Uterus (tissue), 2 donors: ENCODE results near the gene TMEM125.

Source experiments
- POLR2A ChIP-seq, 2 donors: fragments of 450-650 bp; IDR thresholded peaks; one replicate each; pipeline ENCODE4 v1.6.1; 2016; ENCODE audit warnings: antibody characterized with exemption in 2 of 2, mild to moderate bottlenecking in 1 of 2, moderate library complexity in 1 of 2
- TF ChIP-seq, protein P1 (sequence below), 4 experiments: fragments of 200-600 bp in 2 of 4; fragments of 450-650 bp in 2 of 4; sonication (generic) in 2 of 4; IDR thresholded peaks; one replicate each; pipeline ENCODE4 v1.5.1; 2016 to 2019; ENCODE audit warnings: antibody characterized with exemption in 4 of 4, mild to moderate bottlenecking in 2 of 4, moderate library complexity in 1 of 4

DNA sequence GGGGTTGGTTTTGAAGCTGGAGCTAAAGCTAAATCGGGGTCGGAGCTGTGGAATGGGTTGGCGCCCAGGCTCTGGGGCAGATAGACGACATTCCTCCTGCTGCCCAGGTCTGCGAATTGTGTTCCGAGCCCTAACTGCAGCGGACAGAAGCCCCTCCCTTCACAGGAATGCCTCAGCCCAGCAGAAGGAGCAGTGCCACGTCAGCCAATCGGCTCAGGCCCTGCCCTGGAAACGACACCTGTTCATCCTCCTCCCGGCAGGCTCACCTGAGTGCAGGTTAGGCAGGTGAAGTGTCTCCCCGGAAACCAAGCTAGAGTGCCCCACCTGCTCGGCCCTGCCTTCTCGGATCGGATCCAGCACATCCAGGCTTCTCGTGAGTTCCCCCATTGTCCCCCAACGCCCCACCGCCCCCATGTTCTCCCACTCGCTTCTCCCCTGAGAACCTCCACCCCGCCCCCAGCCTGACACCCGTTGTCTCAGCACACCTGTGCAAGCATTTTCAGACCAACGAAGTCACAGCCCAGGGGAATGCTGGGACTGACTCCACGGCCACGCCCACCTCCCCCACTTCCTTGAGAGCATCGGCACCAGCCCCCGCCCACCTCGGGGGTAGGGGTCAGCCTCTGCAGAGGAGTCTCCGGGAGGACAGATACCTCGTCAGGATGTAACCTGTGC, 775 bp downstream of the TMEM125 start:
- TF ChIP-seq, protein P1, sequence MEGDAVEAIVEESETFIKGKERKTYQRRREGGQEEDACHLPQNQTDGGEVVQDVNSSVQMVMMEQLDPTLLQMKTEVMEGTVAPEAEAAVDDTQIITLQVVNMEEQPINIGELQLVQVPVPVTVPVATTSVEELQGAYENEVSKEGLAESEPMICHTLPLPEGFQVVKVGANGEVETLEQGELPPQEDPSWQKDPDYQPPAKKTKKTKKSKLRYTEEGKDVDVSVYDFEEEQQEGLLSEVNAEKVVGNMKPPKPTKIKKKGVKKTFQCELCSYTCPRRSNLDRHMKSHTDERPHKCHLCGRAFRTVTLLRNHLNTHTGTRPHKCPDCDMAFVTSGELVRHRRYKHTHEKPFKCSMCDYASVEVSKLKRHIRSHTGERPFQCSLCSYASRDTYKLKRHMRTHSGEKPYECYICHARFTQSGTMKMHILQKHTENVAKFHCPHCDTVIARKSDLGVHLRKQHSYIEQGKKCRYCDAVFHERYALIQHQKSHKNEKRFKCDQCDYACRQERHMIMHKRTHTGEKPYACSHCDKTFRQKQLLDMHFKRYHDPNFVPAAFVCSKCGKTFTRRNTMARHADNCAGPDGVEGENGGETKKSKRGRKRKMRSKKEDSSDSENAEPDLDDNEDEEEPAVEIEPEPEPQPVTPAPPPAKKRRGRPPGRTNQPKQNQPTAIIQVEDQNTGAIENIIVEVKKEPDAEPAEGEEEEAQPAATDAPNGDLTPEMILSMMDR (IDR thresholded peaks at IDR 0.05) = no peak
- TF ChIP-seq POLR2A (IDR thresholded peaks at IDR 0.05) = peak in 1 of 2 donors; percentile 34
